GM18502 (cell line): ENCODE measurements around the gene VSTM2B.

Source experiments
- ATAC-seq: cut with Tn5 transposase; IDR thresholded peaks from one replicate; pipeline ENCODE4 v1.9.1; 2021; ENCODE audit warnings: mild to moderate bottlenecking; ENCODE audit not compliant: unreplicated experiment, poor library complexity

VSTM2B gene

GRCh38 chr19:29495091-29495490 is 30.7 kb upstream of the VSTM2B start:
- ATAC-seq, result no peak

GRCh38 chr19:29495901-29496441 is 29.8 kb upstream of the VSTM2B start:
- no peak for ATAC-seq

- no peak for ATAC-seq
These were observed 28.6 kb upstream of the VSTM2B start for GRCh38 chr19:29497241-29497640.

GRCh38 chr19:29497686-29498436 is 27.9 kb upstream of the VSTM2B start:
- no peak for ATAC-seq

GRCh38 chr19:29499261-29499920 is 26.4 kb upstream of the VSTM2B start:
- ATAC-seq, result no peak

GRCh38 chr19:29499921-29500590 is 25.7 kb upstream of the VSTM2B start:
- ATAC-seq, result no peak

- no peak for ATAC-seq
These were observed 23.8 kb upstream of the VSTM2B start for GRCh38 chr19:29501816-29502580.

- no peak for ATAC-seq
These were observed 23.3 kb upstream of the VSTM2B start for GRCh38 chr19:29502581-29502850.

- ATAC-seq, result no peak
These were observed 22.5 kb upstream of the VSTM2B start for GRCh38 chr19:29503140-29503758.

GRCh38 chr19:29503785-29504184 is 22.0 kb upstream of the VSTM2B start:
- no peak for ATAC-seq

GRCh38 chr19:29504454-29504853 is 21.3 kb upstream of the VSTM2B start:
- ATAC-seq, result no peak

- no peak for ATAC-seq
These were observed 20.5 kb upstream of the VSTM2B start for GRCh38 chr19:29505097-29505824.

GRCh38 chr19:29506619-29506911 is 19.2 kb upstream of the VSTM2B start:
- no peak for ATAC-seq

GRCh38 chr19:29507081-29507860 is 18.5 kb upstream of the VSTM2B start:
- no peak for ATAC-seq

- no peak for ATAC-seq
These were observed 17.6 kb upstream of the VSTM2B start for GRCh38 chr19:29508181-29508580.

- ATAC-seq, result no peak
These were observed 16.3 kb upstream of the VSTM2B start for GRCh38 chr19:29509456-29509855.

GRCh38 chr19:29510701-29511265 is 15.0 kb upstream of the VSTM2B start:
- ATAC-seq, result no peak

GRCh38 chr19:29511768-29512167 is 14.0 kb upstream of the VSTM2B start:
- no peak for ATAC-seq

- ATAC-seq, result no peak
These were observed 13.0 kb upstream of the VSTM2B start for GRCh38 chr19:29512748-29513147.
